Right lung (tissue), 5 donors: ENCODE measurements around the gene MLN. TPM values are rescaled to one million over a fixed set of nuclear protein-coding genes. Genes with fewer than 3 reads are reported as not detected.

Experiments
- DNase-seq, 2 donors: peaks; one replicate each; pipeline ENCODE4 v3.0.0-alpha.2; 2013
- polyA plus RNA-seq, 5 donors: library from polyadenylated mRNA; unstranded; fragments of 120-200 nt; gene quantifications; one replicate each; pipeline versions ENCODE4 v1.2.1 to v1.2.3, GENCODE V29; 2013; ENCODE audit warnings: inconsistent platforms in 1 of 5, low replicate concordance in 1 of 5; ENCODE audit not compliant: insufficient read length in 5 of 5, insufficient read depth in 1 of 5

MLN gene
- polyA plus RNA-seq, 5 donors = not detected

GRCh38 chr6:33816911-33817310, 13.1 kb upstream of the MLN start:
- no peak for DNase-seq

GRCh38 chr6:33815854-33816253, 12.1 kb upstream of the MLN start:
- no peak for DNase-seq

DNA sequence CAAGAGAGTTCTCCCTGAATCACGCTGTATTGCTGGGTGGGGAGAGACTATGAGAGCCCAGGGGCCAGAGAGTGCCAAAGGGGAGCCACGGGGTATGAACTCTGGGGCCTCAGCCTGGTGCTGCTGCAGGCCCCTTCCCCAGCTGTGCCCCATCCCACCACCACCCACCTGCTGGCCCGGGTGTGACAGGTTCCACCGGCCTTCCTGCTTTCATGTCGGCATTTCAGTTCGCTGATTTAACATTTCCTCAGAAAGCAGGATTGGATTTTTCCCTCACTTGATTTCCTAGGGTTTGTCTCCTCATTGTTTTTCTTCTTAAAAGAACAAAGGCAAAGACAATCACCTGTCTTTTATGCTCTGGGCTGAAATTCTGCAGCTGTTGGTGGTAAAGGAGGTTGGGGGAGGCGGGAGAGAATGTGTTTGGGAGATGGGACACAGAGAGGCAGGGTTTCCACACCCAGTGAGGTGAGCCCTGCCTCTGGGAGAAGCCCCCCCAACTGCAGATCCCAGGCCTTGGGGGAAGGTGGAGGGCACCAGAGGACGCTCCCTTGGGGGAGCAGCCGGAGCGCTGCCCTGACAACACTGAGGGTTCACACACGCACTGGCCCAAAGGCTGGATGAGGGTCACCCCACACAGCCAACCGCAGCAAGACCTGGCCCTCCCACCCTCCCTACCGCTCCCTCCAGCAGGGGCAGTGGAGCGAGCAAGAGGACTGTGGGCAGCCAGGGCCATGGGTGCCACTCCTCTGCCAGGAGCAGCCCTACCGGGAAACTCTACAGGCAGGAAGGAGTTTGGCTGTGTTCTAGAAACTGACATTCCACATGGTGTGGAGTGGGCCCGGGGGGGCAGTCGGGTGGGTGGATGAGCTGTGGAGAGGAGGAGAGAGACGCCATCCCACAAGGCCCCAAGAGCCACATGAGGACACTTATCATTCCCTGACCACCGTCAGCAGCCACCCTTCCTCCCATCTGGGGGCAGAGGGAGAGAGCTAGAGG, 10.5 kb upstream of the MLN start:
- no peak for DNase-seq

- DNase-seq = no peak
Measured at GRCh38 chr6:33813246-33813904, 9.6 kb upstream of the MLN start.

DNA sequence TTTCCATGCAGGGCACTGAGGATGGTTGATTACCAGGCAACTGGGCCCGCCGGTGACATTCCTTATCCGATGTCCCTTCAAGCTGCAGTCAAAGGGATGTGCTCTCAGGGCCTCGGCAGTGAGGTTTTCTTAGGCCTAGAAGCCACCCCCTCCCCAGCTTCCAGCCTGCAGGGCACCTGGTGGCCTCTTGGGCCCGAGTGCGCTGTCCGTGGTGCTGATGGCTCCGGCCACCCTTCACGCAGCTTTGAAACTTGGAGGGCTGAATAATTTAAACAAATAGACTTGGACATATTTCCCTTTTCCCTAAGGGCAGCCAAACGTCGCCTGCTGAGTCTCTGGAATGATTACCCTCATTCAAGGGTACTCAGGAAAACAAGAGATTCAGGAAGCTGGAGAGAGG, 8.9 kb upstream of the MLN start:
- peak; percentile 77 for DNase-seq

- DNase-seq = no peak
Measured at GRCh38 chr6:33809594-33809993, 5.8 kb upstream of the MLN start.

DNA sequence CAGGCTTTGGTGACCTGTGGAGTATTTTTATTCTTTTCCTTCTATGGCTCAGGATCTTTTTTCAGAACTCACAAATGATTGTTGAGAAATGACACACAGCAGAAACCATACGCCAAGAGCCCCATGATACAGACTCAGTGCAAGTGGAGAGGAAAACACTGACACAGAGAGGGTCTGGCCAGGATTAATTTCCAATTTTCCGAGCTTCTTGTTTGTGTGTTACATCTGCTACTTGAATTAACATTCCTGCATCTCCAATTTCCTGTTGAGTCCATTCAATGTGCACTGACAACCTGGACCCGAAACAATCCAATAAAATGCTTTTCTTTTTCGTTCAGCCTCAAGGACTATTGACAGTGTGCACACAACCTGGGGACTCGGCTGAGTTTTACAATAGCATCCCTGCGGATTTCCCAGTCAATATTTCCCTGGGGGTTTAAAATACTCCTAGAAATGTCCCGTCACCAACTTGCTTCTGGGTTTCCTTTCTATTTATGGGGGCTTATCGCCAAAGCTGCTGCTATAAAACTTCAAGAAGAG, 4.9 kb upstream of the MLN start:
- no peak for DNase-seq

DNA sequence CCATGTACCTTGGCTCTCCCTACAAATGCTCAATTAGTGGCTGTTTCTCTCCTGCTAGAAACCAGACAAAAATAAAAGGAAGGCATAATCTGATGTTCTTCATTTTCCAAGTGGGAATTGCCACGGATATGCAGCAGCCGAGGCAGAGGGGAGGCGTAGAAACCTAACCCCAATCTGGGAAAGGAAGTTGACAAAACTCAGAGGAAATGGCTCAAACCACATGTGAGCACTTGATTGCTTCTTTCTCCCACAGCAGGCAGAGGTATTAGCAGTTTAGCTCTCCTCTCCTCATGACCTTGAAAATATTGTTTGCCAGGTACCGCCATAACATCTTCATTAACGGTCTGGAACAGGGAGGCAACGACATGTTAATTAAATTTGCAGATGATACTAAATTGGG, 3.8 kb upstream of the MLN start:
- no peak for DNase-seq

DNA sequence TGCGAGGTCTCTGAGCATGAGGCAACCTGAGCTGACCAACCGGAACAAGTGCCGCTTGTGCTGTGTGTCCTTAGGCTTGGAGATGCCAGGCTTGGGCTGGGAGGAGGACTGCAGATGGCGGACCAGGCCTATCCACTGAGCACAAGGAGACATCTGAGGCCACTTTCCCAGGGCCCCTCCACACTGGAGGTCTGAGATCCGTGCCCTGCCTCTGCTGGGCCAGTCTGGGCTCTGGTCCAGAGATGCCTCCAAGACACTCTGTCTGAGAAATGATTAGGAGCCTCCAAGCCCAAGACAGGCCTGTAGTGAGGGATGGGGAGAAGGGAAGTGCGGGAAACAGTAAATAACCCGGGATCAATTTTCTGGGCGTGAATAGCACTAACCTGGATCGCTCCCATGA, 3.0 kb upstream of the MLN start:
- DNase-seq = no peak

- DNase-seq = no peak
Measured at GRCh38 chr6:33802186-33802958, 1.4 kb downstream of the MLN start.

DNA sequence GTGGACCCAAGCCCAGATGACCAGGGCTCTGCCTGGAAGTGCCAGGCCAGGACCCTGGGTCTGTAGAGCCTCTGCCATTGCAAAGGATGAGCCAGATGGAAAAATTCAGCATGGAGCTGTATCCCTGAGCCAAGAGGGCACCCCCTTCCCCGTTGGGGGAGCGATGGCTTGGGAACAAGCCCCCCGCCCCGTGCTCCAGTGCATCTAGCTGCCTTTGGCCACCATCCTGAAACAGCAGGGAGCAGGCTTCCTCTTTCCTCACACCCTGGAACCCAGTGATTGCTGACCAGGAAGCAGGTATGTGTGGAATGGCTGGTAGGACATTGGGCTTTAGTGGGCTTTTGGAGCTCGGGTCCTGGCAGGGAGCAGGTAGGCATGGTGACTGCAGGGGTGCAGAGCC, 2.2 kb downstream of the MLN start:
- DNase-seq = no peak

GRCh38 chr6:33800248-33800969, 3.4 kb downstream of the MLN start:
- no peak for DNase-seq

GRCh38 chr6:33799454-33800113, 4.2 kb downstream of the MLN start:
- DNase-seq = no peak

GRCh38 chr6:33798343-33798848, 5.4 kb downstream of the MLN start:
- no peak for DNase-seq

DNA sequence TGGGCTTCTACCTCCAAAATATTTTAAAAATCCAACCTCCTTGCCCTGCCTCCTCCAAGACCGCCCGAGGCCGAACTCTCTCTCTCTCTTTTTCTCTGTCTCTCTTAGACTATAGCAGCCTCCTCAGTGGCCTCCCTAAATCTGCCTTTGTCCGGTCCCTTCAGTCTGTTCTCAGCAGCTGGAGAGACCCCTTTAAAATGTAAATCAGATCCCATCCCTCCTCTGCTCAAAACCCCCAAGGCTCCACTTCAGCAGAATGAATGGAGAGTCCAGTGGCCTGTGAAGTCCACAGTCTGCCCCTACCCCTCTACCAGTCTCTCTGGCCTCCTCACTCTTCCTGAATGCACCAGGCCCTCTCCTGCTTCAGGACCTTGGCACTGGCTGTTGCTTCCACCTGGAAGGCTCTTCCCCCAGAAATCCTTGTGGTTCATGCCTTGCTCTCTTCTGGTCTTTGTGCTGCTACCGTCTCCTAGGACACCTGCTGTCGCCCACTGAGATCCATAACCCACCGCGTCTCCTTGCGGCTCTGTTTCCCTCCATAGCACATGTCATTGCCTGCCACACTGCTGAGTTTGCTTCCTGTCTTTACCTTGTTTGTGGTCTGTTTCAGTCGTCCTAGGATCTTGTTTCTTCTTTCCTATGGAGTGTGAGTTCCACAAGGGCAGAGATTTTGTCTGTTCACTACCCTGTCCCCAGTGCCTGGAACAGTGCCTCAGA, 6.0 kb downstream of the MLN start:
- no peak for DNase-seq

GRCh38 chr6:33794910-33795623, 8.7 kb downstream of the MLN start:
- no peak for DNase-seq

- no peak for DNase-seq
Measured at GRCh38 chr6:33792981-33793380, 10.8 kb downstream of the MLN start.

- no peak for DNase-seq
Measured at GRCh38 chr6:33791620-33792019, 12.2 kb downstream of the MLN start.

- DNase-seq = no peak
Measured at GRCh38 chr6:33790910-33791309, 12.9 kb downstream of the MLN start.
